DOHH2 (cell line): ENCODE measurements around the gene SDHC.
"Not testable (repeated sequence)": the region's sequence is repeated elsewhere in the genome, so short reads cannot be mapped to it uniquely, and the experiment has no call there.

Experiments
- H3F3A ChIP-seq: fragments of 200-600 bp; sonication (generic), shearing (Covaris generic); 2 replicates; pipeline ENCODE4 v1.6.0; 2016; ENCODE audit warnings: antibody characterized with exemption, mild to moderate bottlenecking; ENCODE audit not compliant: control insufficient read depth, insufficient read depth
- H3K27ac ChIP-seq: fragments of 200-600 bp; sonication (generic); 2 replicates; pipeline ENCODE4 v1.5.1; 2014; ENCODE audit warnings: low read depth, mild to moderate bottlenecking, low read length, moderate library complexity
- H3K27me3 ChIP-seq: fragments of 200-600 bp; sonication (generic); 2 replicates; pipeline ENCODE4 v1.6.1; 2014; ENCODE audit warnings: mild to moderate bottlenecking, low read length, mixed read lengths; ENCODE audit not compliant: control insufficient read depth
- H3K36me3 ChIP-seq: fragments of 200-600 bp; sonication (generic); 2 replicates; pipeline ENCODE4 v1.6.1; 2014; ENCODE audit warnings: mild to moderate bottlenecking, low read length, moderate library complexity, mixed read lengths; ENCODE audit not compliant: control insufficient read depth
- H3K4me1 ChIP-seq: fragments of 200-600 bp; sonication (generic); 2 replicates; pipeline ENCODE4 v1.6.1; 2014; ENCODE audit warnings: mild to moderate bottlenecking, low read length, mixed read lengths; ENCODE audit not compliant: control insufficient read depth
- H3K4me2 ChIP-seq: fragments of 200-600 bp; sonication (generic); 2 replicates; pipeline ENCODE4 v1.6.0; 2014; ENCODE audit warnings: mild to moderate bottlenecking, low read length, moderate library complexity
- H3K4me3 ChIP-seq: fragments of 200-600 bp; sonication (generic); 2 replicates; pipeline ENCODE4 v1.5.1; 2014; ENCODE audit warnings: mild to moderate bottlenecking, low read length, mixed read lengths
- H3K79me2 ChIP-seq: fragments of 200-600 bp; sonication (generic); 2 replicates; pipeline ENCODE4 v1.6.1; 2014; ENCODE audit warnings: mild to moderate bottlenecking, low read length, mixed read lengths; ENCODE audit not compliant: control insufficient read depth
- H3K9me2 ChIP-seq: fragments of 200-600 bp; sonication (generic); replicated peaks from 2 replicates; pipeline ENCODE4 v1.6.1; 2014; ENCODE audit warnings: mild to moderate bottlenecking, low read length, mixed read lengths; ENCODE audit not compliant: control insufficient read depth
- H3K9me3 ChIP-seq: fragments of 200-600 bp; sonication (generic); 2 replicates; pipeline ENCODE4 v1.6.1; 2014; ENCODE audit warnings: antibody characterized with exemption, low read length, mixed read lengths; ENCODE audit not compliant: control insufficient read depth, insufficient read depth
- H4K20me1 ChIP-seq: fragments of 200-600 bp; sonication (generic); 2 replicates; pipeline ENCODE4 v1.6.0; 2014; ENCODE audit warnings: low read depth, mild to moderate bottlenecking, antibody characterized with exemption, low read length, moderate library complexity; ENCODE audit not compliant: control insufficient read depth, insufficient read depth

Gene SDHC

GRCh38 chr1:161410636-161410970, 96.4 kb downstream of the SDHC start:
- not testable (repeated sequence) for H3K9me2 ChIP-seq, H3K79me2 ChIP-seq, H4K20me1 ChIP-seq, H3K9me3 ChIP-seq, H3F3A ChIP-seq, H3K4me2 ChIP-seq, H3K4me3 ChIP-seq, H3K4me1 ChIP-seq, H3K36me3 ChIP-seq, H3K27ac ChIP-seq, H3K27me3 ChIP-seq
